Caki2 (cell line): ENCODE measurements around the gene MUC5B. TPM values are rescaled to one million over a fixed set of nuclear protein-coding genes. Genes with fewer than 3 reads are reported as not detected.
A peak's percentile ranks its signal among the peaks of the same experiment; 100 is the strongest.

Experiments used
- DNase-seq: peaks from one replicate; pipeline ENCODE4 v3.0.0-alpha.2; 2015; ENCODE audit warnings: low read depth
- in situ Hi-C: cut with HindIII; loops from 2 replicates; pipeline ENCODE4 v1.10.0; 2016; ENCODE audit warnings: low sequenced_read_pairs, low pct_unique_long_range_greater_than_20kb, mixed read lengths
- total RNA-seq: library from RNA; depleted of rRNA; stranded (reverse); fragments of >200 nt; shearing (Covaris generic); gene quantifications from 2 replicates; pipeline ENCODE4 v1.2.3, GENCODE V29; 2014; ENCODE audit warnings: low replicate concordance

MUC5B gene
- total RNA-seq, 1 experiment from 2014 or later, result 0.03 TPM

GRCh38 chr11:1285876-1286275 lies 63.0 kb downstream of the MUC5B start:
- no peak for DNase-seq
- in situ Hi-C loops, result no loop called here

GRCh38 chr11:1287928-1288327 lies 65.1 kb downstream of the MUC5B start:
- DNase-seq, result no peak
- in situ Hi-C loops, result no loop called here

GRCh38 chr11:1288426-1289151 lies 65.7 kb downstream of the MUC5B start:
- no peak for DNase-seq
- in situ Hi-C loops, result no loop called here

GRCh38 chr11:1289211-1289935 lies 66.5 kb downstream of the MUC5B start:
- in situ Hi-C loops, result no loop called here
- no peak for DNase-seq

GRCh38 chr11:1290052-1291040 lies 67.5 kb downstream of the MUC5B start:
- DNase-seq, result no peak
- in situ Hi-C loops, result no loop called here

GRCh38 chr11:1291295-1292017 lies 68.6 kb downstream of the MUC5B start:
- no peak for DNase-seq
- in situ Hi-C loops, result no loop called here

GRCh38 chr11:1292018-1292643 lies 69.3 kb downstream of the MUC5B start:
- in situ Hi-C loops, result no loop called here

GRCh38 chr11:1292644-1293618 lies 70.1 kb downstream of the MUC5B start:
- in situ Hi-C loops, result no loop called here
- no peak for DNase-seq

More at GRCh38 chr11:1292018-1292643, 69.3 kb downstream of the MUC5B start:
- DNase-seq, result no peak

GRCh38 chr11:1293619-1294015 lies 70.8 kb downstream of the MUC5B start:
- in situ Hi-C loops, result no loop called here

GRCh38 chr11:1295086-1295485 lies 72.2 kb downstream of the MUC5B start:
- no peak for DNase-seq
- in situ Hi-C loops, result no loop called here

More at GRCh38 chr11:1293619-1294015, 70.8 kb downstream of the MUC5B start:
- DNase-seq, result no peak

- DNase-seq, result no peak
- in situ Hi-C loops, result no loop called here
Measured at GRCh38 chr11:1295591-1295990, 72.7 kb downstream of the MUC5B start.

GRCh38 chr11:1296287-1296686 lies 73.4 kb downstream of the MUC5B start:
- DNase-seq, result no peak
- in situ Hi-C loops, result no loop called here

- in situ Hi-C loops, result no loop called here
- no peak for DNase-seq
Measured at GRCh38 chr11:1297011-1297575, 74.2 kb downstream of the MUC5B start.

- in situ Hi-C loops, result no loop called here
- DNase-seq, result no peak
Measured at GRCh38 chr11:1297576-1298473, 75.0 kb downstream of the MUC5B start.

GRCh38 chr11:1298695-1299492 lies 76.0 kb downstream of the MUC5B start:
- peak; percentile 30 for DNase-seq
- in situ Hi-C loops, result no loop called here
